CD4-positive, alpha-beta T cell treated with Interleukin-15 for 4 hours (primary cell): ENCODE measurements around the gene PCDHGB2.
A peak's percentile ranks its signal among the peaks of the same experiment; 100 is the strongest.
"Not testable (repeated sequence)": the region's sequence is repeated elsewhere in the genome, so short reads cannot be mapped to it uniquely, and the experiment has no call there.

Source experiments
- DNase-seq: peaks from one replicate; pipeline ENCODE4 v3.0.0-alpha.2; 2020; ENCODE audit warnings: low spot score

PCDHGB2 gene

DNA sequence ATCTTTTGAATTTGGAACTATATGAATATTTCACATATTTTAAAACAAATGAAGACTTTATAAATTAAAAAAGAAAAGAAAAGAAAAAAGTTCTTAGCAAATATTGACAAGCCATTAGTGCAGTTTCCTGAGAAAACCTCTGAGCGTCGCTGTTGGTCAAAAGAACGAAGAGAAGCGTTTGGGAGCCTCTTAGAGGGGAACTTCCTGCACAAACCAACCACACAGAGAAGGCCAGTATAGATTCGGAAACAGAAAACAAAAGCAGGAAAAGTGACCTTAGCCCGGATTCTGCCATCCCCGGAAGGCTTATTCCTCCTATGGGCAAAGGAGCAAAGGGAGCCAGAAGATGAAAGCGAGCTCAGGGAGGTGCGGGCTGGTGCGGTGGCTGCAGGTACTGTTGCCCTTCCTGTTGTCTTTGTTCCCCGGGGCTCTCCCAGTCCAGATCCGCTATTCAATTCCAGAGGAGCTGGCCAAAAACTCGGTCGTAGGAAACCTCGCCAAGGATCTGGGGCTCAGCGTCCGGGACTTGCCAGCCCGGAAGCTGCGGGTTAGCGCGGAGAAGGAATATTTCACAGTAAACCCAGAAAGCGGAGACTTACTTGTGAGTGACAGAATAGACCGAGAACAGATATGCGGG lies at the start of gene PCDHGB2:
Gene PCDHGB2 (plus strand): TSS at position 205 of the 637 bp plus-strand sequence. CDS start 142 bp downstream, at position 347.
- DNase-seq: peak; percentile 13

DNA sequence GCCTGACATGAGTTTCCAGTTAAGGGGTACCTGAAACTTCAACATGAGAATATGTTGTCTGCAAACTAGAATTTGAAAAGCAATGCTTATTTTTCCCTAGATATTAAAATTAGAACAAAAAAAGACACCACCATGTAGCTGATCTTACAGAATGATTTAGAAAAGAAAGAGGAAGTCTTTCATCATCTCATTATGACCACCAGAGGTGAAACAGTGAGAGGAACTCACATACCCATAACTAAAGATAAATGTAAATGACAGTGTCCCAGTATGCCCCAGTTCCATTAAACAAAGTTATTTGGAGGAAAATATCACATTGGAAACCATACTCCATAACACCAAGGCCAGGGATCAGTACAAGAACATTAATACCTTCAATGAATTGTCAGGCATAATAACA lies 46.1 kb upstream of the PCDHGB2 start:
- DNase-seq: no peak

DNA sequence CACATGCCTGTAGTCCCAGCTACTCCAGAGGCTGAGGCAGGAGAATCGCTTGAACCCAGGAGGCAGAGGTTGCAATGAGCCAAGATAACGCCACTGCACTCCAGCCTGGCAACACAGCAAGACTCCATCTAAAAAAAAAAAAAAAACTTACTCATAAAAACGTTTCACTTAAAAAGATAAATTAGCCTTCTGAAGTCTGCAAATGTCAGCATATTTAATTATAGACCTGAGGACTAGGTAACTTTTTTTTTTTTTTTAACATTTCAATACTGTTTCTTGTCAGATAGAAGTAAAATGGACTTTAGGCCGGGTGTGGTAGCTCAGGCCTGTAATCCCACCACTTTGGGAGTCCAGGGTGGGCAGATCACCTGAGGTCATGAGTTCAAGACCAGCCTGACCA lies 42.8 kb upstream of the PCDHGB2 start:
- DNase-seq: not testable (repeated sequence)

DNA sequence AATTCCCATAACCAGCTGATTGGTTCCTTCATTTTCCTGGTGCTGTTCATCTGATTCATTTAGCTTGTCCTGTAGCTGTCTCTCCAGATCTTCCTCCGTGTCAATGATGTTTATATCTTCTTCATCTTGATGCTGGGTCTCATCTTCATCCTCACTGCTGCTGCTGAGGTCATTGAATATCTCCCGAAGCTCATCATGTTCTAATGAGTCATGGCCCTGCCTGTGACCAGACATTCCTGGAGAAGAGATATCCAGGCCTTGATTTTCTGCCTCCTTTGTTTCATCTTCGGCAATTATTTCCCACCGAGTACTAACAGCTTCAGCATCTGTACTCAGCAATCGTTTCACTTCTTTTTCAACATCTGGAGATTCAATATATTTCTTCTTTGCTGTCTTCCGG lies 40.6 kb upstream of the PCDHGB2 start:
- no peak for DNase-seq

DNA sequence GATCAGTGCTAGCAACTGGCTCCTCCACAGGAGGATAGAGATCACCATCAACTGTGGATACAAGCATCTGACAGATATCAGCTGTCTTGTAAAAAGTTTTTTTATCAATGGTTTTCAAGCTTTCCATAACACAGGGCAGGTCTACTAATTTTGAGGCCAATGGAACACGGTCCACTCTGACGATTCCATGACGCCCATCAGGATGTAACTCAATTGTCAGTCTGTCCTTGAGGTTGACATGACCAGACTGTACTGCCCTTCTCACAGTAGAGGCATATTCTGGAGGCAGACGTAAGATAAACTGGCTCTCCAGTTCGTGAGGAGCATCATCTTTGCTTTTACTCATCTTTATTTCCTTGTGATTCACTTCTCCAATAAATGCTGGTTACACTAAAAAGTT lies 40.1 kb upstream of the PCDHGB2 start:
- no peak for DNase-seq

DNA sequence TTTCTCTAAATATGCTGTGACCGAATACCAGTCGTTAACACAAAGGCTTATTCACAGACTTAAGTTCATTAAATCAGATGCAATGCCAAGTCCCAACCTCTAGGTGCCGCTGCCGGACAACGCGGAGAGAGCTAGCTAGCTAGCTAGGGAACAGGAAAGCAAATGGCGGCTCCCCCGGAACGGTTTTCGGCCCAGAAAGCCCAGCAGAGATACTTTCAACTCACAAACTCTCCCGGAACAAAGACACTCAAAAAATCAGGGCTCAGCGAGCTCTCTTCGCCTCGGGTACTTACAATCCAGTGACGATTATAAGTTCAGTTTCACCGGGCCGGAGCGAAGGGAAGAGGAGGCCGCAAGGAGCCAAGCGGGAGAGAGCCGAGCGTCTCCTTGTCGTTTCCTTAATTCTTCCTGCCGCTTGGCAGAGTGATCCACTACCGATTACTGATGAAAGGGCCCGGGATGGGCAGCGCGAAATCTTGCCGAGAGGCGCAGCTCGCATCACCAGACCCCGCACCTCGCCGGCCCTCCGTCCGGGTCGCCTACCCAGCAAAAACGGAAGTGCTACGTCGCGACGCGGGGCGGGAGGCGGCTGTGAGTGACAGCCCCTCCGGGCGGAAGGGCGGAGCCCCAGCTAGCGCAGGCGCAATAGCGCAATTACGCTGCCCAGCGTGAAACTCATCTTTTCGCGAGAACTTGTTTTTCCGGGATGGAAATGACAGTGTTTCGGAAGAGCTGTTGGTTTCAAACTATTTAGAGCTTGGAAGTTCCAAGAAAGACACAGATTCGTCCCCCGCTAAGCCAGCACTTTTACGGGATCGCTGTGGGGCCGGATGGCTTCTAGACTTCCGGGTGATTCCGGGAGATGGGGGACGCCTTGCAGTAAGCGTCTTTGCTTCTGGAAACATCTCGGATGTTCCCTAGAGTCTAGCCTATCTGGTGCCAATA lies 39.3 kb upstream of the PCDHGB2 start, which contains the start of gene TAF7:
Gene TAF7 (minus strand): TSS at position 560 of the 945 bp plus-strand sequence. CDS start 740 bp downstream, outside the sequence.
- DNase-seq: peak; percentile 93

DNA sequence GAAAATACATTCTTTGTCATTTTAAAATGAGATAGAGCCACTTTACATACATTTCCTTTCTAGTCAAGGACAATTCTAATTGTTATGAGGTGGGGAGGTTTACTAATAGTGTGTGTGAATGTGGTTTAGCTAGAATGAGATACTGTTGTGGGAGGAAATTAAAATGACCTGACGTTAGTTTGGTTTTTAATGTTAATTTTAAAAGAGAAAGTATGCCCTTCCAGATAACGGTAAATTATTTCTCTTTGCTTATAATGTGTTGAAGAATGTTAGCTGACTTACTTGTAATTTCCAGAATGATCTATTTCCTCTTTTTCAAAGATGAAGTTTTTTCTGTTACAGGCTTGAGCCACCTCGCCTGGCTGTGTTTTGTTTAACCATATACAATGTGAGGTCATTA lies 37.5 kb upstream of the PCDHGB2 start:
- no peak for DNase-seq

DNA sequence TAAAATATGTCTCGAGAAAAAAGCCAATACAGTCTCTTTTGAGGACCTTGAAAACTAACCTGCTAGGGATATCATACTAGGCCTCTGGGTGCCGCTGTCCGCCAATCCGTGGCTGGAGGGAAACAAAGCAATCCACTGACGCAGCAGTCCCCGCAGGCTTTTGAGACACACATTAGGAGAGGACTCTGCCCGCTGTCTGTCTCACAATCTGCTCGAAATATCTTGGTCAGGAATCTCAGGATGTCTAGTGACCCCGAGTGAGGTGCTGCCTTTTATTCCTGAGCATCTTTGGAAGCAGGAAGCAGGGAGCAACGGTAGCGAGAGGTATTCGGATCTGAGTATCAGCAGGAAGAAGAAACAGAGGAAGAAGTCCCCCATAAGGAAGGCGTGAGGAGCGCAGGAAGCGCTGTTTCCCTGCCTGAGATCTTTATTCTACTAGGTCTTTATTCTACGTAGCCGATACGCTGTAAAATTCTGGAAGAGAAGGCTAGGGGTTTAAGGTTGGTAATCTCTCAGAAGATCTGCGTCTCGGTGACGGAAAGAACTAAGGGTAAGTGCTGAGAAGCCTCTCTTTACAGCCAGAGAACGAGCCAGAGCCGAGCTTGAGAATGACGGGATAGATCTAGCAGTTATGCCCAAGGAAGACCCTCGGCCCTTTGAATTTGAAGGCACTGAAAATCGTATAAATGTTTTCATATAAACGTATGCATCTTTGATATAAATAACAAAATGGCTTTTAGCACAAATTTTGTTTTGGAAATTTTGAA lies 33.5 kb upstream of the PCDHGB2 start:
- DNase-seq: peak; percentile 69

DNA sequence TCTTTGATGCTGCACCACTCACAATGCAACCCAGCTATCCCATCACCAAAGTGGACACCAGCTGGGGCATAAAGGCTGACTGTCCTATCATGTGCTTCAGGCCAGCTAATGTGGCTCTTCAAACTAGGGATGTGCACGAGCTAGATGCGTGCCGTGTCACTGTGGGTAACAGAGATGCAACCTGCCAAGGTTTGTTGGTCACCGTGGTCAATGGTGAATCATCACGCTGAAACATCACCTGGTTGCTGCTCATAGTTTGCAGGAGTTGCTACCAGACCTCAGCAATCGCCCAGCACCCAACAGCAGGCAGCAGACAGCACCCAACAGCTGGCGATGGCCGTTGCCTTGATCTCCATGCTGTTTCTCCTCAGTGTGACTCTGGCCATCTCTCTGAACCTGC lies 31.6 kb upstream of the PCDHGB2 start:
- DNase-seq: no peak

DNA sequence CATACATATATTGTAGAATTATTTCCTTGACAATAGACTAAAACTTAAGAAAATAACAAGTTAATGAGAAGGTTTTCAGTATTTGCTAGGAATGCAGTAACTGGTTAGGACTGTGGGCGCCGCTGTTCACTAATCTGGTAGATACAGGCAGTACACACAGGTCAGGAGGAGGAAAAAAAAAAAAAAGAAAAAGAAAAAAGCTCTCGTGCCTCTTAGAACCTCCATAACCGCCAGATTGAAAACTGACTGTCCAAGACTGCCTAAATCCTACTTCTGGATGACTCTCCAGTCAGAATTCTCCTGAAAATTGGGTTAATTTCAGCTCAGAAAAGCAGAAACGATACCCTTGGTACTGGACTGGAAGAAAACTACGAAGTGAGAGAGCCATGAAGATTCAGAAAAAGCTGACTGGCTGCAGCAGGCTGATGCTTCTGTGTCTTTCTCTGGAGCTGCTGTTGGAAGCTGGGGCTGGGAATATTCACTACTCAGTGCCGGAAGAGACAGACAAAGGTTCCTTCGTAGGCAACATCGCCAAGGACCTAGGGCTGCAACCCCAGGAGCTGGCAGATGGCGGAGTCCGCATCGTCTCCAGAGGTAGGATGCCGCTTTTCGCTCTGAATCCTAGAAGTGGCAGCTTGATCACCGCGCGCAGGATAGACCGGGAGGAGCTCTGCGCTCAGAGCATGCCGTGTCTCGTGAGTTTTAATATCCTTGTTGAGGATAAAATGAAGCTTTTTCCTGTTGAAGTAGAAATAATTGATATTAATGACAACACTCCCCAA lies 29.3 kb upstream of the PCDHGB2 start, which contains the start of gene PCDHGA1:
Gene PCDHGA1 (plus strand): TSS at position 216 of the 782 bp plus-strand sequence.
- DNase-seq: no peak

DNA sequence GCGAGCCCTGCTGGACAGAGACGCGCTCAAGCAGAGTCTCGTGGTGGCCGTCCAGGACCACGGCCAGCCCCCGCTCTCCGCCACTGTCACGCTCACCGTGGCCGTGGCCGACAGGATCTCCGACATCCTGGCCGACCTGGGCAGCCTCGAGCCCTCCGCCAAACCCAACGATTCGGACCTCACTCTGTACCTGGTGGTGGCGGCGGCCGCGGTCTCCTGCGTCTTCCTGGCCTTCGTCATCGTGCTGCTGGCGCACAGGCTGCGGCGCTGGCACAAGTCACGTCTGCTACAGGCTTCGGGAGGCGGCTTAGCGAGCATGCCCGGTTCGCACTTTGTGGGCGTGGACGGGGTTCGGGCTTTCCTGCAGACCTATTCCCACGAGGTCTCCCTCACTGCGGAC lies 27.2 kb upstream of the PCDHGB2 start:
- DNase-seq: not testable (repeated sequence)

DNA sequence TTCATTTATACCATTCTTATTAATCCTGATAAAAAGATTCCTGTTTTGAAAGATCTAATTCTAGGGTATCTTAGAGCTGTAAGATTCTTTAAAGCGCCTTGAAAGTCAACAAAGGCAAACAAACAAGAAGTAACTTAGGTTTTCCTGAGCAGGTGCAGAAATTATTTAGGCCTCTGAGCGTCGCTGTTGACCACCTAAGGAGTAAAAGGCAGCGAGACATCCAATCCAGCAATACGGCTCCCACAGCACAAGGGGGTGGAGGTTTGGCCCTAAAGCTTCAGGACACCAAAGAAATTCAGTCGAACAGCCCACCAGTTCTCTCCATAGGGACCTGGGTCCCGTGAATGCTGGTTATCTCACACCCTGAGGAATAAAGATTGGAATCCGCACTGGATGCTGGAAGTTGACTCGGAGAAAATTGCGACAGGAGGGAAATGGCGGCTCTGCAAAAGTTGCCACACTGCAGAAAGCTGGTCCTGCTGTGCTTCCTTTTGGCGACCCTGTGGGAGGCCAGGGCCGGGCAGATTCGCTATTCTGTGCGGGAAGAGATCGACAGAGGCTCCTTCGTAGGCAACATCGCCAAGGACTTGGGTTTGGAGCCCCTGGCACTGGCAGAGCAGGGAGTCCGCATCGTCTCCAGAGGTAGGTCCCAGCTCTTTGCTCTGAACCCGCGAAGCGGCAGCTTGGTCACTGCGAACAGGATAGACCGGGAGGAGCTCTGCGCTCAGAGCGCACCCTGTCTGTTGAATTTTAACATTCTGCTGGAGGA lies 21.1 kb upstream of the PCDHGB2 start, which contains the start of gene PCDHGA2:
Gene PCDHGA2 (plus strand): TSS at position 223 of the 769 bp plus-strand sequence.
- no peak for DNase-seq

DNA sequence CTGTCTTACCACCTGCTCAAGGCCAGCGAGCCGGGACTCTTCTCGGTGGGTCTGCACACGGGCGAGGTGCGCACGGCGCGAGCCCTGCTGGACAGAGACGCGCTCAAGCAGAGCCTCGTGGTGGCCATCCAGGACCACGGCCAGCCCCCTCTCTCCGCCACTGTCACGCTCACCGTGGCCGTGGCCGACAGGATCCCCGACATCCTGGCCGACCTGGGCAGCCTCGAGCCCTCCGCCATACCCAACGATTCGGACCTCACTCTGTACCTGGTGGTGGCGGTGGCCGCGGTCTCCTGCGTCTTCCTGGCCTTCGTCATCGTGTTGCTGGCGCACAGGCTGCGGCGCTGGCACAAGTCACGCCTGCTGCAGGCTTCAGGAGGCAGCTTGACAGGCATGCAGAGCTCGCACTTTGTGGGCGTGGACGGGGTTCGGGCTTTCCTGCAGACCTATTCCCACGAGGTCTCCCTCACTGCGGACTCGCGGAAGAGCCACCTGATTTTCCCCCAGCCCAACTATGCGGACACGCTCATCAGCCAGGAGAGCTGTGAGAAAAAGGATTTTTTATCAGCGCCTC lies 18.9 kb upstream of the PCDHGB2 start:
- not testable (repeated sequence) for DNase-seq

DNA sequence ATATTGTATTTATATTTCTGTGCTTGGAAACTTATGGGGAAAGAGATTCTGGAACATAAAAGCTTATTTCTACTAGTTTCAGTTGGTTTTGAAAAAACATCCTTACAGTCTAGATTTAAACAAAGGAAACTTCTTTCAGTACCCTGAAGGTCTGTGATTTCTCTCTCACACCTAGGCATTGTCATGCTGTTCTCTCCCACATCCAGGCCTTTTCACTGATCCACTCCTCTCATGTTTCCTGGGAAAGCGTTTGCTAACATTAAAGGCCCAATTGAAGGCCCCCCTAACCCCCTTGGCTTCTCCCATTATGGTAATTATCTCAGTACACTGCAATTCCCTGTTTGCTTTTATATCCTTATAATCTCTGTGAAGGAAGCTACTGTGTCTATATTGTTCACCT lies 17.0 kb upstream of the PCDHGB2 start:
- no peak for DNase-seq

DNA sequence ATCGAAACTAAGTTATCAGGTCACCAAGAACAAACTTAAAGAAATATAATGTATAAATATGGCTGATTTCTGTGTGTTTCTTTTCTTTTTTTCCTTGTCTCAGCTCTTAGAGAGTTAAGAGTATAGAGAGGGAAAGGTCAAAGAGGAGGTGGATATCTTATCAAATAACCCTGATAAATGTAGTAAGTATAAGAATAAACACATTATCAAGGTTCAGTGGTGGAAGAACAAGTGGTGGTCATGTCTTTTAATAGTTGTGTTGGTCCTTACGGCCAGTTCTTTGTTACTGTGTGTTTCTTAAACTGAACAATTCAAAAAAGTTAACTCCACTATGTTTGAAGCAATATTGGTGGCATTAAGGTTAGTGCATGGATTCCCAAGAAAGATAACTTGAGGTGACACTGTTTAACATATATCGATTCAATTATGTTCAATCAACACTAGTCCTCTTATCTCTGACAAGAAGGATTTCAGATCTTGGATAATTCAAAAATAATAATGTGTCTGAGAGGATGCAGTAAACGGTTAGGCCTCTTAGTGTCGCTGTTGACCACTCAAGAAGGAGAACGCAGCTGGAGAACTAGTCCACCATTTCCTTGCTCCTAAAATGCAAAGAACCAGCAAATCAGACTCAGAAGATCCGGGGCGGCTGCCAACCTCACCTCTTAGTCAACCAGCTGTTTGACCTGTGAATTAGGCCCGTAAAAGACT lies 16.4 kb upstream of the PCDHGB2 start, which contains the start of gene PCDHGA3:
Gene PCDHGA3 (plus strand): TSS at position 588 of the 711 bp plus-strand sequence. CDS start 205 bp downstream, outside the sequence.
- no peak for DNase-seq

DNA sequence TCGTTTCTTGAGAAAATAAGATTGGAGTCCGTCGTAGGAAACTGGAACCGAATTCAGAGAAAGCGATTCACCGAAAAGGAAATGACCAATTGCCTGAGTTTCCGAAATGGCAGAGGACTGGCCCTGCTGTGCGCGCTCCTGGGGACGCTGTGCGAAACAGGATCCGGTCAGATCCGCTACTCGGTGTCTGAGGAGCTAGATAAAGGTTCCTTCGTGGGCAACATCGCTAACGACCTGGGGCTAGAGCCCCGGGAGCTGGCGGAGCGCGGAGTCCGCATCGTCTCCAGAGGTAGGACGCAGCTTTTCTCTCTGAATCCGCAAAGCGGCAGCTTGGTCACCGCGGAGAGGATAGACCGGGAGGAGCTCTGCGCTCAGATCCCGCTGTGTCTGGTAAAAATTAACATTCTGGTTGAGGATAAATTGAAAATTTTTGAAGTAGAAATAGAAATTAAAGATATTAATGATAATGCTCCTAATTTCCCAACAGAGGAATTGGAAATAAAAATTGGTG lies 15.8 kb upstream of the PCDHGB2 start:
- no peak for DNase-seq

DNA sequence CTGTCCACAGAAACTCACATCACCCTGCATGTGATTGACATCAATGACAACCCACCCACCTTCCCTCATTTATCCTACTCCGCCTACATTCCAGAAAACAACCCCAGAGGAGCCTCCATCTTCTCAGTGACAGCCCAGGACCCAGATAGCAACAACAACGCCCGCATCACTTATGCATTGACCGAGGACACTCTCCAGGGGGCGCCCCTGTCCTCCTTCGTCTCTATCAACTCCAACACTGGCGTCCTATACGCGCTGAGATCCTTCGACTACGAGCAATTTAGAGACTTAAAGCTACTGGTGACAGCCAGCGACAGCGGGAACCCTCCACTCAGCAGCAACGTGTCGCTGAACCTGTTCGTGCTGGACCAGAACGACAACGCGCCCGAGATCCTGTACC lies 14.5 kb upstream of the PCDHGB2 start:
- DNase-seq: no peak

DNA sequence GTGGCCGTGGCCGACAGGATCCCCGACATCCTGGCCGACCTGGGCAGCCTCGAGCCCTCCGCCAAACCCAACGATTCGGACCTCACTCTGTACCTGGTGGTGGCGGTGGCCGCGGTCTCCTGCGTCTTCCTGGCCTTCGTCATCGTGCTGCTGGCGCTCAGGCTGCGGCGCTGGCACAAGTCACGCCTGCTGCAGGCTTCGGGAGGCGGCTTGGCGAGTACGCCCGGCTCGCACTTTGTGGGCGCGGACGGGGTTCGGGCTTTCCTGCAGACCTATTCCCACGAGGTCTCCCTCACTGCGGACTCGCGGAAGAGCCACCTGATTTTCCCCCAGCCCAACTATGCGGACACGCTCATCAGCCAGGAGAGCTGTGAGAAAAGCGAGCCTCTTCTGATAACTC lies 13.8 kb upstream of the PCDHGB2 start:
- not testable (repeated sequence) for DNase-seq
